Aorta (tissue), 5 donors: ENCODE data around the gene TACO1. TPM values are rescaled to one million over a fixed set of nuclear protein-coding genes. Genes with fewer than 3 reads are reported as not detected.

Experiments used
- ATAC-seq: fragments of 200-7000 bp; cut with Tn5 transposase; one replicate; pipeline ENCODE4 v1.9.1; 2022; ENCODE audit warnings: moderate library complexity; ENCODE audit not compliant: low FRiP score
- DNase-seq, 2 donors: peaks; one replicate each; pipeline ENCODE4 v3.0.0-alpha.2; 2020
- H3K27ac ChIP-seq, 2 donors: one replicate each; pipeline ENCODE4 v1.5.1; 2013; ENCODE audit warnings: low read length in 2 of 2, mild to moderate bottlenecking in 2 of 2, moderate library complexity in 2 of 2, control low read depth in 1 of 2, inconsistent platforms in 1 of 2, low read depth in 1 of 2
- H3K27me3 ChIP-seq, 2 donors: one replicate each; pipeline ENCODE4 v1.6.1; 2013; ENCODE audit warnings: control low read depth in 1 of 2, low read length in 1 of 2, mild to moderate bottlenecking in 1 of 2, moderate library complexity in 1 of 2; ENCODE audit not compliant: insufficient read depth in 2 of 2, control insufficient read depth in 1 of 2
- H3K36me3 ChIP-seq, 2 donors: one replicate each; pipeline ENCODE4 v1.6.1; 2013; ENCODE audit warnings: control low read depth in 1 of 2, low read length in 1 of 2, mild to moderate bottlenecking in 1 of 2; ENCODE audit not compliant: insufficient read depth in 2 of 2, control insufficient read depth in 1 of 2
- H3K4me1 ChIP-seq, 2 donors: one replicate each; pipeline ENCODE4 v1.6.1; 2013; ENCODE audit warnings: low read length in 2 of 2, control low read depth in 1 of 2, mild to moderate bottlenecking in 1 of 2, moderate library complexity in 1 of 2; ENCODE audit not compliant: insufficient read depth in 2 of 2, control insufficient read depth in 1 of 2
- H3K4me3 ChIP-seq, 2 donors: one replicate each; pipeline ENCODE4 v1.5.1; 2013; ENCODE audit warnings: low read length in 2 of 2, control low read depth in 1 of 2, mild to moderate bottlenecking in 1 of 2
- H3K9me3 ChIP-seq: one replicate; pipeline ENCODE4 v1.6.1; 2013; ENCODE audit warnings: mild to moderate bottlenecking, low read length; ENCODE audit not compliant: control insufficient read depth
- WGBS, 2 donors: extraction: QIAGEN DNeasy Blood & Tissue Kit; methylation state at CpG; one replicate each; pipeline ENCODE4 v1.1.7; 2013; 5-methylcytosine and 5-hydroxymethylcytosine counted together
- intact Hi-C, 2 donors: fragments of 100-400 bp; cut with DNase I; formaldehyde crosslinking; loops; one replicate each; pipeline versions ENCODE4 v1.14.2 to v1.15.0; 2022
- polyA plus RNA-seq, 2 donors: library from polyadenylated mRNA; stranded (reverse); fragments of 200-250 nt; gene quantifications; one replicate each; pipeline ENCODE4 v1.2.3, GENCODE V29; 2013
- total RNA-seq, 2 donors: library from RNA; stranded (reverse); fragmentation: NEBNext Ultra II Directional; extraction: Animal tissue kit (Norgen Biotek cat#: 25700); gene quantifications; one replicate each; pipeline ENCODE4 v1.2.1, GENCODE V29; 2021
- donor health status: healthy with polysubstance abuse.
- donor health status: Bipolar disorder and iron deficiency.
- donor health status: DM: no; HTN: no; CAD: no.
- donor health status: DM: no; HTN: no; CAD: no.
- donor health status: DM: yes; HTN: yes; CAD: no.

TACO1 gene
- total and polyA plus RNA-seq, 4 donors, result 10.8 to 17.5 (median 12.0) TPM

DNA sequence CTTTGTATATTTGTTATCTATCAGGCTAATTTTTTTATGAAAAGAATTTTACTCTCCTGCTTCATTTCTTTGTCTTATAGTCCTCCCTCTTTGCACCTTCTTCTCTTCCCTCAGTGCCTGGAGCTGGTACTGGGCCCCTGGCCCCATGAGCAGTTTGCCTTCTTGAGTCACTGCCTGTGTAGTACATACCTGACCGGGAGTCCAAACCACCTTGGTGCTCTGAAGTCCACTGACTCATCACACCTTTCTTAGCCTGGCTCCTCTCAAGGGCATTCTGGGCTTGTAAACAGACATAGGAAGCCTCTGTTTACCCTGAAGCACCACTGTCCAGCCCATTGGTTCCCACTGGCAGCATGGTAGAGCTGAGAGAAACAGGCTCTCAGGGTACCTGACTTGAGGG is 11.0 kb upstream of the TACO1 start:
- H3K36me3 ChIP-seq, result peaks cover 0 to 17% of the 10 kb centered on the region in 2 donors
- 91 to 96% methylated on average over 1 of the region's 1 CpG for WGBS, 2 donors

DNA sequence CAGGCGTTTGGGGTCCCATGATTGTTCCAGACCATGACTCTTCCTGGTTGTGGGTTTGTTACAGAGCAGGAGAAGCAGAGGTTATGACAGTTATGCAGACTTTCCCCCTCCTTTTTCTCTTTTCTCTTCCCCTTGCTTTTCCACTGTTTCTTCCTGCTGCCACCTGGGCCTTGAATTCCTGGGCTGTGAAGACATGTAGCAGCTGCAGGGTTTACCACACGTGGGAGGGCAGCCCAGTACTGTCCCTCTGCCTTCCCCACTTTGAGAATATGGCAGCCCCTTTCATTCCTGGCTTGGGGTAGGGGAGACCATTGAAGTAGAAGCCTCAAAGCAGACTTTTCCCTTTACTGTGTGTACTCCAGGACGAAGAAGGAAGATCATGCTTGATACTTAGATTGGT is 7.9 kb upstream of the TACO1 start:
- Histone ChIP-seq H3K9me3 (no peaks in the 10 kb centered on the region), H3K27me3 (no peaks in the 10 kb centered on the region), H3K4me1 (no peaks in the 10 kb centered on the region), H3K27ac (no peak overlapping the region), H3K4me3 (no peak overlapping the region), H3K36me3 (peaks cover 0 to 13% of the 10 kb centered on the region in 2 donors)
- intact Hi-C loops, result no loop called here
- DNase-seq (no peak), ATAC-seq (no peak)
- WGBS, 2 donors, result 77 to 90% methylated on average over 3 of the region's 3 CpGs

More for the DNA sequence above, 11.0 kb upstream of the TACO1 start:
- no peaks in the 10 kb centered on the region for H3K9me3 ChIP-seq
- H3K4me3 ChIP-seq, result no peak overlapping the region
- no peaks in the 10 kb centered on the region for H3K4me1 ChIP-seq
- no peaks in the 10 kb centered on the region for H3K27me3 ChIP-seq
- ATAC-seq (no peak), DNase-seq (no peak)
- H3K27ac ChIP-seq, result no peak overlapping the region
- intact Hi-C loops, result no loop called here

GRCh38 chr17:63595132-63595531 is 5.6 kb upstream of the TACO1 start:
- DNase-seq, result no peak
- no peaks in the 10 kb centered on the region for H3K9me3 ChIP-seq
- ATAC-seq, result no peak
- intact Hi-C loops, result no loop called here
- no peak overlapping the region for H3K27ac ChIP-seq
- H3K4me1 ChIP-seq, result no peaks in the 10 kb centered on the region
- no peaks in the 10 kb centered on the region for H3K27me3 ChIP-seq
- H3K36me3 ChIP-seq, result peaks cover 0 to 3% of the 10 kb centered on the region in 2 donors
- no peak overlapping the region for H3K4me3 ChIP-seq
- WGBS, 2 donors, result 96 to 97% methylated on average over 3 of the region's 3 CpGs

GRCh38 chr17:63596856-63597586 is 3.7 kb upstream of the TACO1 start:
- no peak overlapping the region for H3K27ac ChIP-seq
- ATAC-seq (no peak), DNase-seq (no peak)
- H3K27me3 ChIP-seq, result no peaks in the 10 kb centered on the region
- H3K9me3 ChIP-seq, result no peaks in the 10 kb centered on the region
- no peak overlapping the region for H3K4me3 ChIP-seq
- intact Hi-C loops, result no loop called here
- no peaks in the 10 kb centered on the region for H3K4me1 ChIP-seq
- peaks cover 0 to 3% of the 10 kb centered on the region in 2 donors for H3K36me3 ChIP-seq
- whole genome bisulfite sequencing, 2 donors, result 67 to 74% methylated on average over 6 of the region's 6 CpGs

DNA sequence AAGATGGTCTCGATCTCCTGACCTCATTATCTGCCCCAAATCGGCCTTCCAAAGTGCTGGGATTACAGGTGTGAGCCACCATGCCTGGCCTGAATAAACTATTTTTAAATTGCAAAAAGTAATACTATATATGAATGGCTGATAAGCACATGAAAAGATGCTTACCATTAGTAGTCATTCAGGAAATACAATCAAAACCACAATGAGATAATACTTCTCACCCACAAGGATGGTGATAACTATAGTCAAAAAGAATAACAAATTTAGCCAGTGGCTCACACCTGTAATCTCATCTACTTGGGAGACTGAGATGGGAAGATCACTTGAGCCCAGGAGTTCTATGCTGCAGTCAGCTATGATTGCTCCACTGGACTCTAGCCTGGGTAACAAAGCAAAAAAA is 2.4 kb upstream of the TACO1 start:
- ATAC-seq (no peak), DNase-seq (no peak)
- Histone ChIP-seq H3K4me1 (no peaks in the 10 kb centered on the region), H3K36me3 (no peaks in the 10 kb centered on the region), H3K27ac (no peak overlapping the region), H3K9me3 (no peaks in the 10 kb centered on the region), H3K27me3 (no peaks in the 10 kb centered on the region), H3K4me3 (no peak overlapping the region)
- intact Hi-C loops, result no loop called here
- 85% methylated on average over 2 of the region's 2 CpGs for WGBS, 2 donors

- Histone ChIP-seq H3K9me3 (no peaks in the 10 kb centered on the region), H3K27me3 (no peaks in the 10 kb centered on the region), H3K4me1 (no peaks in the 10 kb centered on the region), H3K36me3 (peaks cover 0 to 5% of the 10 kb centered on the region in 2 donors), H3K27ac (peak overlapping the region in 1 of 2 donors; percentile 14), H3K4me3 (peak overlapping the region; percentile 67 to 88)
- no peak for DNase-seq
- 47 to 48% methylated on average over 9 of the region's 9 CpGs for WGBS, 2 donors
- intact Hi-C loops, result loop anchor here in 1 of 2 donors (5.0 kb wide), 1 partner anchor 49 kb away; the partner anchor contains the start of gene DCAF7
- ATAC-seq, result no peak
These were observed 1.0 kb downstream of the TACO1 start for GRCh38 chr17:63601439-63602371.

- intact Hi-C loops, result loop anchor here in 1 of 2 donors (10.0 kb wide), 1 partner anchor 905 kb away; no protein-coding TSS in a partner anchor
- Histone ChIP-seq H3K9me3 (no peaks in the 10 kb centered on the region), H3K4me3 (no peak overlapping the region), H3K36me3 (peaks cover 0 to 15% of the 10 kb centered on the region in 2 donors), H3K27me3 (no peaks in the 10 kb centered on the region), H3K27ac (no peak overlapping the region), H3K4me1 (no peaks in the 10 kb centered on the region)
- ATAC-seq (no peak), DNase-seq (no peak)
- WGBS, 2 donors, result 74 to 80% methylated on average over 6 of the region's 6 CpGs
These were observed 9.3 kb downstream of the TACO1 start for GRCh38 chr17:63609816-63610573.

- Histone ChIP-seq H3K4me1 (no peaks in the 10 kb centered on the region), H3K27ac (no peak overlapping the region), H3K27me3 (no peaks in the 10 kb centered on the region), H3K9me3 (no peaks in the 10 kb centered on the region), H3K4me3 (no peak overlapping the region), H3K36me3 (peaks cover 0 to 10% of the 10 kb centered on the region in 2 donors)
- intact Hi-C loops, result loop anchor here in 1 of 2 donors (10.0 kb wide), 1 partner anchor 906 kb away; no protein-coding TSS in a partner anchor
- no peak for DNase-seq
- WGBS, 2 donors, result 89 to 91% methylated on average over 10 of the region's 10 CpGs
- no peak for ATAC-seq
These were observed 10.2 kb downstream of the TACO1 start for GRCh38 chr17:63610854-63611253.
